Measurements from ENCODE around the gene GATA3. TPM values are rescaled to one million over a fixed set of nuclear protein-coding genes. Genes with fewer than 3 reads are reported as not detected.

GATA3 gene
- total and polyA plus RNA-seq, 2 of the 8 experiments (the other 6 are each of a cell fraction or from before 2014, with no cell fraction given): 0.02 to 0.43 TPM

DNA sequence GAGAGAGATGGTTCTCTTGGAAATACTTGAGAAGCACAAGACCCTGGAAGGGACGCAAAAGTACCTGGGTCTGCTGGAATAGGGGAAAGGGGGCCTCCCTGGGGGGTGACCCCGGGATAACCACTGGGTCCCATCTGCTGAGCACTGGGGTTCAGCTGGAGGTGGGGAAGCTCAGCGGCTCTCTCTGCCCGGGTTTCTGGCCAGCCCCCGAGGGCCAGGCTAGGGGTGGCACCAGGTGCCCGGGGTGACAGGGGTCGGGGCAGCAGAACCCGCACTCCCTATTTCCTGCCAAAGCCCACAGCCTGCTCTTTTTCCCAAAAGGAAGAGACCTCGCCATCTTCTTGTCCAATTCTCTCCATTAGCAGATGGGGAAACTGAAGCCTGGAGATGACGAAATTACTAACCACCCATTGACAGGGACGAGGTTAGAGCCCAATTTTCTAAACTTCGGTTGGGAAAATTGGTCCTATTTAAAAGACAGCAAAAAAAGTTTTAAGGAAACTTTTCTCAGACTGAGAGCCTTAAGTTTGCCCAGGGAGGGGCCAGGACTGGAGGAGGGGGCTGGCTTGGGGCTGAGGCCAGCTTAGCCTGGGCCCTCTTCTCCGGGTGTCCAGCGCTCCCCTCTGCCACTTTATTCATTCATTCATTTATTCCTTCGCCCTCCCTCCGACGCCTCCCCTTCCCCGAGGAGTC is 17.8 kb upstream of the GATA3 start:
- CTCF ChIA-PET (ENCODE audit: partially characterized antibody): interaction anchor here (0.9 kb wide), 1 partner anchor 11 kb away, joined by 4 read pairs; no protein-coding TSS in a partner anchor
- Histone ChIP-seq H3K18ac (ENCODE audit: extremely low read depth, low read length) (no peak overlapping the region), H3K4me3 (ENCODE audit: extremely low read depth in 1 of 4, insufficient read depth in 2 of 4, low read depth in 3 of 4, low read length in 4 of 4) (no peak overlapping the region; a peak in 1 of 8 replicates), H4K91ac (replicated peaks; ENCODE audit: insufficient read length, low read length) (no peak overlapping the region), H4K20me1 (replicated peaks in 1 of 2; ENCODE audit: control insufficient read depth in 1 of 2, insufficient read depth in 2 of 2, low read length in 2 of 2) (peaks cover 14 to 28% of the 10 kb centered on the region in 2 experiments), H3K23me2 (ENCODE audit: low read depth, low read length) (no peaks in the 10 kb centered on the region; the same call in 1 of the 2 replicates), H2BK120ac (replicated peaks; ENCODE audit: low read depth, low read length) (no peak overlapping the region), H2BK20ac (ENCODE audit: low read length) (no peak overlapping the region), H3K23ac (ENCODE audit: insufficient read length) (no peak overlapping the region), H3K14ac (ENCODE audit: insufficient read length) (no peak overlapping the region), H4K8ac (ENCODE audit: extremely low read depth, insufficient read depth, low read length) (no peak overlapping the region), H3K79me2 (ENCODE audit: control insufficient read depth in 1 of 2, insufficient read depth in 2 of 2, low read length in 2 of 2) (no peaks in the 10 kb centered on the region), H3K27ac (ENCODE audit: low read depth, low read length) (no peak overlapping the region), H4K5ac (ENCODE audit: insufficient read length, low read depth, low read length) (no peak overlapping the region), H3K56ac (replicated peaks; ENCODE audit: insufficient read length, low read depth, low read length) (no peak overlapping the region), H3K9ac (replicated peaks in 1 of 4; ENCODE audit: extremely low read depth in 1 of 4, low read depth in 3 of 4, low read length in 3 of 4) (no peak overlapping the region), H3K4ac (replicated peaks; ENCODE audit: insufficient read length, low read depth, low read length) (no peak overlapping the region), H2BK5ac (ENCODE audit: low read depth, low read length) (no peak overlapping the region), H3K4me2 (ENCODE audit: insufficient read depth in 1 of 2, low read depth in 2 of 2, low read length in 2 of 2) (peak overlapping the region; percentile 60 to 74; a peak in 3 of 4 replicates), H2BK12ac (ENCODE audit: low read depth, low read length) (no peak overlapping the region), H3K27me3 (replicated peaks in 1 of 4; ENCODE audit: control insufficient read depth in 3 of 4, extremely low read depth in 1 of 4, insufficient read depth in 3 of 4, low read length in 3 of 4) (peaks cover 72 to 99% (median 96%) of the 10 kb centered on the region in 4 experiments), H2AFZ (ENCODE audit: low read length) (no peak overlapping the region), H3K36me3 (ENCODE audit: control insufficient read depth in 2 of 4, insufficient read depth in 4 of 4, low read length in 3 of 4) (peaks cover 0 to 2% (median 0%) of the 10 kb centered on the region in 4 experiments; a peak in 1 of 8 replicates), H3K4me1 (replicated peaks in 1 of 4; ENCODE audit: control insufficient read depth in 3 of 4, insufficient read depth in 4 of 4, low read length in 3 of 4) (peaks cover 7 to 22% (median 12%) of the 10 kb centered on the region in 4 experiments), H2BK15ac (ENCODE audit: low read length) (no peak overlapping the region), H2AK5ac (ENCODE audit: low read depth, low read length) (no peak overlapping the region), H3K9me3 (ENCODE audit: insufficient read depth in 2 of 2, low read depth in 1 of 2, low read length in 1 of 2) (no peaks in the 10 kb centered on the region), H3K79me1 (ENCODE audit: low read depth, low read length) (no peaks in the 10 kb centered on the region; the same call in 1 of the 2 replicates)
- DNase-seq (ENCODE audit: low read depth in 1 of 2, low spot score in 2 of 2) (peak in 1 of 2 experiments; percentile 51), FAIRE-seq (no peak)
- TF ChIP-seq SUZ12 (IDR thresholded peaks at IDR 0.05; ENCODE audit: low read length) (peak; percentile 47; the same call in 1 of the 2 replicates), EZH2 (IDR thresholded peaks at IDR 0.05; ENCODE audit: low read depth, low read length, severe bottlenecking) (peak; percentile 36), FOSL1 (IDR thresholded peaks at IDR 0.05; ENCODE audit: insufficient read depth, low read depth, low read length) (no peak), EGR1 (IDR thresholded peaks at IDR 0.05; ENCODE audit: borderline replicate concordance, low read depth, low read length) (no peak)
- WGBS, 2 experiments (ENCODE audit: extremely low coverage in 1 of 2, insufficient coverage in 1 of 2, insufficient read length in 1 of 2, insufficient replicate concordance in 2 of 2, low coverage in 1 of 2, low lambda C conversion rate in 2 of 2, missing lambda C conversion rate in 1 of 2): 8% methylated on average over 14 of the region's 18 CpGs; no CpG with 5 or more reads in 1 of the 2 experiments
- POLR2A ChIA-PET (ENCODE audit: partially characterized antibody): interaction anchor here (0.9 to 1.2 kb wide), 3 partner anchors 13 to 26 kb away, joined by 4 read pairs; no protein-coding TSS in a partner anchor

Measured in H1 (cell line).